ENCODE data around the gene NDST1.

The NDST1 gene

GRCh38 chr5:150559088-150559487 is 51.2 kb downstream of the NDST1 start:
- no peak for TF ChIP-seq CTCF (conservative IDR thresholded peaks at IDR 0.05; ENCODE audit: control insufficient read depth, insufficient read depth, low read depth, low read length)
- DNase-seq (ENCODE audit: low read depth) = no peak
- no peak overlapping the region for H3K4me3 ChIP-seq (ENCODE audit: control insufficient read depth, low read depth, low read length)

- DNase-seq (ENCODE audit: low read depth) = peak; percentile 53
- TF ChIP-seq CTCF (conservative IDR thresholded peaks at IDR 0.05; ENCODE audit: control insufficient read depth, insufficient read depth, low read depth, low read length) = no peak
- H3K4me3 ChIP-seq (ENCODE audit: control insufficient read depth, low read depth, low read length) = no peak overlapping the region
Observed at GRCh38 chr5:150559701-150560100, 51.8 kb downstream of the NDST1 start.

GRCh38 chr5:150560401-150561191 is 52.7 kb downstream of the NDST1 start:
- peak; percentile 84 for DNase-seq (ENCODE audit: low read depth)
- no peak overlapping the region for H3K4me3 ChIP-seq (ENCODE audit: control insufficient read depth, low read depth, low read length)
- TF ChIP-seq CTCF (conservative IDR thresholded peaks at IDR 0.05; ENCODE audit: control insufficient read depth, insufficient read depth, low read depth, low read length) = peak; percentile 93

- TF ChIP-seq CTCF (conservative IDR thresholded peaks at IDR 0.05; ENCODE audit: control insufficient read depth, insufficient read depth, low read depth, low read length) = no peak
- no peak for DNase-seq (ENCODE audit: low read depth)
- no peak overlapping the region for H3K4me3 ChIP-seq (ENCODE audit: control insufficient read depth, low read depth, low read length)
Observed at GRCh38 chr5:150561192-150561512, 53.2 kb downstream of the NDST1 start.

GRCh38 chr5:150561571-150562275 is 53.8 kb downstream of the NDST1 start:
- DNase-seq (ENCODE audit: low read depth) = no peak
- no peak for TF ChIP-seq CTCF (conservative IDR thresholded peaks at IDR 0.05; ENCODE audit: control insufficient read depth, insufficient read depth, low read depth, low read length)
- H3K4me3 ChIP-seq (ENCODE audit: control insufficient read depth, low read depth, low read length) = no peak overlapping the region

- no peak overlapping the region for H3K4me3 ChIP-seq (ENCODE audit: control insufficient read depth, low read depth, low read length)
- DNase-seq (ENCODE audit: low read depth) = peak; percentile 74
- peak; percentile 71 for TF ChIP-seq CTCF (conservative IDR thresholded peaks at IDR 0.05; ENCODE audit: control insufficient read depth, insufficient read depth, low read depth, low read length)
Observed at GRCh38 chr5:150562832-150563231, 54.9 kb downstream of the NDST1 start.
